Keratinocyte (primary cell): ENCODE data around the gene STAC3. TPM values are rescaled to one million over a fixed set of nuclear protein-coding genes. Genes with fewer than 3 reads are reported as not detected.

Experiments used
- DNase-seq: peaks from one replicate; pipeline ENCODE4 v3.0.0-alpha.2; 2011; ENCODE audit warnings: low read depth, missing footprints, low spot score
- FAIRE-seq: peaks from 2 replicates; lab custom pipeline; 2011; peaks lifted over from hg19 to GRCh38; lab: Jason Lieb, UNC
- H2AFZ ChIP-seq: 2 replicates; pipeline ENCODE4 v1.6.0; 2012; ENCODE audit warnings: low read length, control low read depth, inconsistent platforms; ENCODE audit not compliant: control insufficient read depth
- H3K27ac ChIP-seq: 2 replicates; pipeline ENCODE4 v1.5.1; 2011; ENCODE audit warnings: low read length; ENCODE audit not compliant: control insufficient read depth, insufficient read depth
- H3K27me3 ChIP-seq: 3 replicates; pipeline ENCODE4 v1.6.0; 2011; ENCODE audit warnings: low read length; ENCODE audit not compliant: control insufficient read depth, insufficient read depth; ENCODE audit errors: extremely low read depth
- H3K36me3 ChIP-seq, 2 experiments: 2 replicates in 1 of 2; 3 replicates in 1 of 2; pipeline ENCODE4 v1.5.1; 2011; ENCODE audit warnings: low read length in 2 of 2, mild to moderate bottlenecking in 1 of 2; ENCODE audit not compliant: control insufficient read depth in 2 of 2, insufficient read depth in 2 of 2; ENCODE audit errors: extremely low read depth in 1 of 2
- H3K4me1 ChIP-seq: 3 replicates; pipeline ENCODE4 v1.5.1; 2011; ENCODE audit warnings: low read length; ENCODE audit not compliant: control insufficient read depth, insufficient read depth; ENCODE audit errors: extremely low read depth
- H3K4me2 ChIP-seq: 3 replicates; pipeline ENCODE4 v1.6.0; 2011; ENCODE audit warnings: low read depth, low read length; ENCODE audit not compliant: control insufficient read depth, insufficient read depth; ENCODE audit errors: extremely low read depth
- H3K4me3 ChIP-seq, 3 experiments: fragments of 200-600 bp in 1 of 3; sonication (generic) in 1 of 3; 2 replicates in 2 of 3; 3 replicates in 1 of 3; pipeline ENCODE4 v1.5.1; 2011 to 2016; ENCODE audit warnings: low read length in 3 of 3, mild to moderate bottlenecking in 3 of 3, control low read depth in 2 of 3, inconsistent platforms in 1 of 3, low read depth in 1 of 3, mixed read lengths in 1 of 3, mixed run types in 1 of 3, moderate library complexity in 1 of 3; ENCODE audit not compliant: control insufficient read depth in 2 of 3, insufficient read depth in 2 of 3; ENCODE audit errors: extremely low read depth in 1 of 3
- H3K79me2 ChIP-seq: 2 replicates; pipeline ENCODE4 v1.6.0; 2012; ENCODE audit warnings: low read length; ENCODE audit not compliant: control insufficient read depth, insufficient read depth
- H3K9ac ChIP-seq: 3 replicates; pipeline ENCODE4 v1.6.0; 2011; ENCODE audit warnings: low read length; ENCODE audit not compliant: control insufficient read depth, insufficient read depth; ENCODE audit errors: extremely low read depth
- H3K9me1 ChIP-seq: 3 replicates; pipeline ENCODE4 v1.6.0; 2011; ENCODE audit warnings: low read length; ENCODE audit not compliant: control insufficient read depth, insufficient read depth; ENCODE audit errors: extremely low read depth
- H3K9me3 ChIP-seq: 2 replicates; pipeline ENCODE4 v1.5.1; 2012; ENCODE audit warnings: low read depth, low read length; ENCODE audit not compliant: control insufficient read depth
- H4K20me1 ChIP-seq: 3 replicates; pipeline ENCODE4 v1.6.0; 2011; ENCODE audit warnings: low read length; ENCODE audit not compliant: control insufficient read depth, insufficient read depth; ENCODE audit errors: extremely low read depth
- CTCF ChIP-seq, 3 experiments: IDR thresholded peaks in 1 of 3; conservative IDR thresholded peaks in 1 of 3; optimal IDR thresholded peaks in 1 of 3; 2 replicates in 2 of 3; 3 replicates in 1 of 3; pipeline versions ENCODE3 to v1.5.1; 2011; ENCODE audit warnings: low read length in 3 of 3, mild to moderate bottlenecking in 3 of 3, moderate library complexity in 2 of 3, control low read depth in 1 of 3, inconsistent platforms in 1 of 3; ENCODE audit not compliant: insufficient read depth in 2 of 3; ENCODE audit errors: extremely low read depth in 1 of 3
- EZH2 ChIP-seq: IDR thresholded peaks from one replicate; pipeline ENCODE4 v1.6.1; 2012; ENCODE audit warnings: inconsistent platforms, mild to moderate bottlenecking, low read length, moderate library complexity
- dilution Hi-C: fragments of 300-500 bp; cut with MboI; formaldehyde crosslinking; loops from one replicate; pipeline ENCODE4 v1.7.0; 2020; ENCODE audit warnings: low sequenced_read_pairs; ENCODE audit not compliant: extremely low pct_ligation_motif_present
- polyA plus RNA-seq, 5 experiments: library from polyadenylated mRNA; depleted of rRNA in 3 of 5; stranded (reverse) in 3 of 5; stranded (forward) in 1 of 5; unstranded in 1 of 5; fragments of >200 nt; gene quantifications; 1 replicate in 1 of 5; 2 replicates in 3 of 5; 3 replicates in 1 of 5; pipeline versions ENCODE4 v1.2.1 to v1.2.3, GENCODE V29; 2011 to 2012; ENCODE audit warnings: missing spikeins in 2 of 5, low read depth in 1 of 5, low replicate concordance in 1 of 5

STAC3 gene
- polyA plus RNA-seq, 1 donor (not counting 4 experiments of a cell fraction or from before 2014, with no cell fraction given) = 0.94 TPM

GRCh38 chr12:57196956-57197355 lies 54.0 kb downstream of the STAC3 start:
- no peak overlapping the region for H3K27ac ChIP-seq
- H3K9me3 ChIP-seq = no peaks in the 10 kb centered on the region
- no peak overlapping the region for H3K9ac ChIP-seq
- peaks cover 0 to 44% of the 10 kb centered on the region in 2 experiments for H3K36me3 ChIP-seq
- no peaks in the 10 kb centered on the region for H3K4me1 ChIP-seq
- H3K4me2 ChIP-seq = no peak overlapping the region
- no peaks in the 10 kb centered on the region for H4K20me1 ChIP-seq
- DNase-seq = no peak
- FAIRE-seq = no peak
- no peak overlapping the region for H3K4me3 ChIP-seq
- H3K9me1 ChIP-seq = no peaks in the 10 kb centered on the region
- H3K79me2 ChIP-seq = no peaks in the 10 kb centered on the region
- no peak overlapping the region for H2AFZ ChIP-seq
- TF ChIP-seq CTCF (optimal IDR thresholded peaks at IDR 0.05 in 1 of 3, IDR thresholded peaks at IDR 0.05 in 1 of 3, conservative IDR thresholded peaks at IDR 0.05 in 1 of 3; ENCODE audit: extremely low read depth in 1 of 3, insufficient read depth in 2 of 3, low read length in 3 of 3) (no peak), EZH2 (no peak)
- H3K27me3 ChIP-seq = no peaks in the 10 kb centered on the region
- dilution Hi-C loops = no loop called here

- H3K36me3 ChIP-seq = peaks cover 0 to 47% of the 10 kb centered on the region in 2 experiments
- no peak overlapping the region for H3K9ac ChIP-seq
- H3K79me2 ChIP-seq = no peaks in the 10 kb centered on the region
- no peaks in the 10 kb centered on the region for H3K4me1 ChIP-seq
- H2AFZ ChIP-seq = no peak overlapping the region
- no peaks in the 10 kb centered on the region for H4K20me1 ChIP-seq
- no peaks in the 10 kb centered on the region for H3K27me3 ChIP-seq
- no peak for TF ChIP-seq CTCF (optimal IDR thresholded peaks at IDR 0.05 in 1 of 3, IDR thresholded peaks at IDR 0.05 in 1 of 3, conservative IDR thresholded peaks at IDR 0.05 in 1 of 3; ENCODE audit: extremely low read depth in 1 of 3, insufficient read depth in 2 of 3, low read length in 3 of 3)
- TF ChIP-seq EZH2 = no peak
- H3K9me1 ChIP-seq = no peaks in the 10 kb centered on the region
- no peaks in the 10 kb centered on the region for H3K9me3 ChIP-seq
- dilution Hi-C loops = no loop called here
- H3K4me3 ChIP-seq = no peak overlapping the region
- DNase-seq (no peak), FAIRE-seq (no peak)
- H3K4me2 ChIP-seq = no peak overlapping the region
- no peak overlapping the region for H3K27ac ChIP-seq
These were observed 54.5 kb downstream of the STAC3 start for GRCh38 chr12:57196439-57196838.
